ENCODE data around the gene KNG1. TPM values are rescaled to one million over a fixed set of nuclear protein-coding genes. Genes with fewer than 3 reads are reported as not detected.

KNG1 gene
- total RNA-seq, 1 donor from 2014 or later, result not detected

- TF ChIP-seq EZH2 (IDR thresholded peaks at IDR 0.05; ENCODE audit: insufficient read depth, low read length), result no peak
- TF ChIP-seq, protein P1, sequence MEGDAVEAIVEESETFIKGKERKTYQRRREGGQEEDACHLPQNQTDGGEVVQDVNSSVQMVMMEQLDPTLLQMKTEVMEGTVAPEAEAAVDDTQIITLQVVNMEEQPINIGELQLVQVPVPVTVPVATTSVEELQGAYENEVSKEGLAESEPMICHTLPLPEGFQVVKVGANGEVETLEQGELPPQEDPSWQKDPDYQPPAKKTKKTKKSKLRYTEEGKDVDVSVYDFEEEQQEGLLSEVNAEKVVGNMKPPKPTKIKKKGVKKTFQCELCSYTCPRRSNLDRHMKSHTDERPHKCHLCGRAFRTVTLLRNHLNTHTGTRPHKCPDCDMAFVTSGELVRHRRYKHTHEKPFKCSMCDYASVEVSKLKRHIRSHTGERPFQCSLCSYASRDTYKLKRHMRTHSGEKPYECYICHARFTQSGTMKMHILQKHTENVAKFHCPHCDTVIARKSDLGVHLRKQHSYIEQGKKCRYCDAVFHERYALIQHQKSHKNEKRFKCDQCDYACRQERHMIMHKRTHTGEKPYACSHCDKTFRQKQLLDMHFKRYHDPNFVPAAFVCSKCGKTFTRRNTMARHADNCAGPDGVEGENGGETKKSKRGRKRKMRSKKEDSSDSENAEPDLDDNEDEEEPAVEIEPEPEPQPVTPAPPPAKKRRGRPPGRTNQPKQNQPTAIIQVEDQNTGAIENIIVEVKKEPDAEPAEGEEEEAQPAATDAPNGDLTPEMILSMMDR (IDR thresholded peaks at IDR 0.05; ENCODE audit: insufficient read depth, low read depth, low read length), result no peak
- no peaks in the 10 kb centered on the region for H3K36me3 ChIP-seq (ENCODE audit: insufficient read depth, low read length)
- no peak overlapping the region for H3K9ac ChIP-seq (ENCODE audit: low read length)
- H3K27ac Mint-ChIP-seq (ENCODE audit: unreplicated experiment), result no peak overlapping the region
- peaks cover 19% of the 10 kb centered on the region for H3K27me3 Mint-ChIP-seq (ENCODE audit: low read depth, unreplicated experiment)
- no peaks in the 10 kb centered on the region for H3K36me3 Mint-ChIP-seq (ENCODE audit: low read depth, unreplicated experiment)
- H3K9me3 Mint-ChIP-seq (ENCODE audit: unreplicated experiment), result no peaks in the 10 kb centered on the region
- no peak overlapping the region for H2AFZ ChIP-seq (ENCODE audit: low read depth, low read length)
- no peaks in the 10 kb centered on the region for H3K9me3 ChIP-seq (ENCODE audit: insufficient read depth, low read depth, low read length)
- no peak overlapping the region for H3K27ac ChIP-seq (ENCODE audit: low read depth, low read length)
- peaks cover 15% of the 10 kb centered on the region for H3K27me3 ChIP-seq (ENCODE audit: insufficient read depth, low read length)
- H3K4me1 Mint-ChIP-seq (ENCODE audit: low read depth, unreplicated experiment), result peaks cover 6% of the 10 kb centered on the region
- no peaks in the 10 kb centered on the region for H4K20me1 ChIP-seq (ENCODE audit: insufficient read depth, low read length)
- no peak overlapping the region for H3K4me3 ChIP-seq (ENCODE audit: insufficient read depth, low read depth, low read length)
- H3K4me3 Mint-ChIP-seq (ENCODE audit: unreplicated experiment), result no peak overlapping the region
- H3K4me1 ChIP-seq (ENCODE audit: insufficient read depth, low read length), result no peaks in the 10 kb centered on the region
- FAIRE-seq, result no peak
- DNase-seq (ENCODE audit: low read depth), result no peak
- no peak overlapping the region for H3K4me2 ChIP-seq (ENCODE audit: low read length)
- H3K79me2 ChIP-seq (ENCODE audit: insufficient read depth, low read length), result no peaks in the 10 kb centered on the region
Observed at GRCh38 chr3:186670155-186670554, 47.0 kb upstream of the KNG1 start.

- FAIRE-seq, result no peak
- peaks cover 6% of the 10 kb centered on the region for H3K4me1 Mint-ChIP-seq (ENCODE audit: low read depth, unreplicated experiment)
Observed at GRCh38 chr3:186671051-186671450, 46.1 kb upstream of the KNG1 start.

GRCh38 chr3:186678604-186679003 is 38.6 kb upstream of the KNG1 start:
- FAIRE-seq (no peak), DNase-seq (ENCODE audit: low read depth) (no peak)
- no peak overlapping the region for H2AFZ ChIP-seq (ENCODE audit: low read depth, low read length)
- no peak overlapping the region for H3K4me2 ChIP-seq (ENCODE audit: low read length)
- Mint-ChIP-seq H3K4me3 (ENCODE audit: unreplicated experiment) (no peak overlapping the region), H3K27ac (ENCODE audit: unreplicated experiment) (no peak overlapping the region), H3K4me1 (ENCODE audit: low read depth, unreplicated experiment) (no peaks in the 10 kb centered on the region), H3K27me3 (ENCODE audit: low read depth, unreplicated experiment) (peaks cover 29% of the 10 kb centered on the region), H3K9me3 (ENCODE audit: unreplicated experiment) (peaks cover 5% of the 10 kb centered on the region), H3K36me3 (ENCODE audit: low read depth, unreplicated experiment) (no peaks in the 10 kb centered on the region)
- no peaks in the 10 kb centered on the region for H3K9me3 ChIP-seq (ENCODE audit: insufficient read depth, low read depth, low read length)
- no peak overlapping the region for H3K27ac ChIP-seq (ENCODE audit: low read depth, low read length)
- no peaks in the 10 kb centered on the region for H3K4me1 ChIP-seq (ENCODE audit: insufficient read depth, low read length)
- H3K79me2 ChIP-seq (ENCODE audit: insufficient read depth, low read length), result no peaks in the 10 kb centered on the region
- no peak overlapping the region for H3K9ac ChIP-seq (ENCODE audit: low read length)
- no peaks in the 10 kb centered on the region for H3K36me3 ChIP-seq (ENCODE audit: insufficient read depth, low read length)
- TF ChIP-seq, protein P1 (IDR thresholded peaks at IDR 0.05; ENCODE audit: insufficient read depth, low read depth, low read length), result no peak
- no peak for TF ChIP-seq EZH2 (IDR thresholded peaks at IDR 0.05; ENCODE audit: insufficient read depth, low read length)
- H4K20me1 ChIP-seq (ENCODE audit: insufficient read depth, low read length), result no peaks in the 10 kb centered on the region
- peaks cover 12% of the 10 kb centered on the region for H3K27me3 ChIP-seq (ENCODE audit: insufficient read depth, low read length)
- H3K4me3 ChIP-seq (ENCODE audit: insufficient read depth, low read depth, low read length), result no peak overlapping the region

More at GRCh38 chr3:186671051-186671450, 46.1 kb upstream of the KNG1 start:
- Mint-ChIP-seq H3K27ac (ENCODE audit: unreplicated experiment) (no peak overlapping the region), H3K27me3 (ENCODE audit: low read depth, unreplicated experiment) (peaks cover 20% of the 10 kb centered on the region), H3K9me3 (ENCODE audit: unreplicated experiment) (no peaks in the 10 kb centered on the region), H3K36me3 (ENCODE audit: low read depth, unreplicated experiment) (no peaks in the 10 kb centered on the region), H3K4me3 (ENCODE audit: unreplicated experiment) (no peak overlapping the region)
- Histone ChIP-seq H3K27ac (ENCODE audit: low read depth, low read length) (no peak overlapping the region), H4K20me1 (ENCODE audit: insufficient read depth, low read length) (no peaks in the 10 kb centered on the region), H3K4me3 (ENCODE audit: insufficient read depth, low read depth, low read length) (no peak overlapping the region), H3K27me3 (ENCODE audit: insufficient read depth, low read length) (peaks cover 15% of the 10 kb centered on the region), H3K79me2 (ENCODE audit: insufficient read depth, low read length) (no peaks in the 10 kb centered on the region), H2AFZ (ENCODE audit: low read depth, low read length) (no peak overlapping the region), H3K9ac (ENCODE audit: low read length) (no peak overlapping the region), H3K36me3 (ENCODE audit: insufficient read depth, low read length) (no peaks in the 10 kb centered on the region), H3K9me3 (ENCODE audit: insufficient read depth, low read depth, low read length) (no peaks in the 10 kb centered on the region), H3K4me2 (ENCODE audit: low read length) (no peak overlapping the region), H3K4me1 (ENCODE audit: insufficient read depth, low read length) (no peaks in the 10 kb centered on the region)
- no peak for DNase-seq (ENCODE audit: low read depth)
- TF ChIP-seq, protein P1 (IDR thresholded peaks at IDR 0.05; ENCODE audit: insufficient read depth, low read depth, low read length), result no peak
- no peak for TF ChIP-seq EZH2 (IDR thresholded peaks at IDR 0.05; ENCODE audit: insufficient read depth, low read length)

Measured in astrocyte (in vitro differentiated cells and primary cell).